ENCODE data around the gene NCOA7.
"Not testable (repeated sequence)": the region's sequence is repeated elsewhere in the genome, so short reads cannot be mapped to it uniquely, and the experiment has no call there.

NCOA7 gene

GRCh38 chr6:125912430-125912829, 121.7 kb downstream of the NCOA7 start:
- not testable (repeated sequence) for DNase-seq (ENCODE audit: extremely low read depth in 1 of 2, low read depth in 1 of 2)

DNA sequence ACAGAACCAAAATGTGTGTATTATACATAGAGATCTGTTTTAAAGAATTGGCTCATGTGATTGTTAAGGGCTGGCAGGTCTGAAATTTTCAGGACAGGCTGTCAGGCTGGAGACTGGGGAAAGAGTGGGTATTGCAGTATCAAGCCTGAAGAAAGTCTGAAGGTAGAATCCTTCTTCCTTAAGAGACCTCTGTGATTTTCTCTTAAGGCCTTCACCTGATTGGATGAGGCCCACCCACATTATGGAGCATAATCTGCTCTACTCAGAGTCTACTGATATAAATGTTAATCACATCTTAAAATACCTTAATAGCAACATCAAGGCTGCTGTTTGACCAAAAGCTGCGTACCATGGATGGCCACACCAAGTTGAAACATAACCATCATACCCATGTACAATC, 122.4 kb downstream of the NCOA7 start:
- no peak for DNase-seq (ENCODE audit: extremely low read depth in 1 of 2, low read depth in 1 of 2)

- no peak for DNase-seq (ENCODE audit: extremely low read depth in 1 of 2, low read depth in 1 of 2)
Measured at GRCh38 chr6:125913864-125914351, 123.1 kb downstream of the NCOA7 start.

GRCh38 chr6:125918230-125918629, 127.5 kb downstream of the NCOA7 start:
- no peak for DNase-seq (ENCODE audit: extremely low read depth in 1 of 2, low read depth in 1 of 2)

DNA sequence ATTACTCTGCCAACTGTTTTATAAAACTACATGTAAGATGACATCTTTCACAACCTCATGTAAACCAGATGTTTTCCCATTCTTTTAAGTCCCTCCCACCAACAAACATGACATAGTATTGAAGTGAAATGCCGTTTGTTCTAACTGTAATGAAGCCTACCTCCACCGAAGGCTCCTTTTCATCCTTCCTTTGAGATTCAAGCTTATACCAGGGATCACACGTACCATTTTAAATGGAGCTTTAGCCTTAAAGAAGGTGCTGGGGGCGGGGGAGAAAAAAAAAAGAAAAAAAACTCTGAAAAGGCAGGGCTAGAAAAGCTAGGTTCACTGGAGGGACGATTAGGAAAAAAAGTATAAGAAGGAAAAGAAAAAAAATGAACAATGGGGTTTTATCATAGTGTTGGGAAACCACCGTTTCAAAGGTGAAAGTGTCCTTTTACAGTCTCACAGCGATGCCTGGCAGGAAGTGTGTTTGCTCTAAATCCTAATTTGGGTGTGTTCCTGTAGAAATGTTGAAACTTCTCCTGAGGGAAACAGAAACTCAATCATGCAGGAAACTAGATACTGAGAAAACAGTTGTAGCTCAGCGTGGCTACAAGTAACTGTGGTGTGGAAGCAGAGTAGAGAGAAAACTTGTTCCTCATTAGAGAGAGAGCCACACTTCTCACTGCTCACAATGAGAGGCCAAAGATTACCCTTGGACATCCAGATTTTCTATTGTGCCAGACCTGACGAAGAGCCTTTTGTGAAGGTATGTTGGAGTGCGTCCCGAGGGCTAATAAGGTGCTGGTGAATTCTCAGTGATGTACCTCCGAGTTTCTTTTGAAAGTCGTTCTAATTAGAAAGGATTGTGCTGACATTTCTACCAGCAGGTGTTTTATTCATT, 128.2 kb downstream of the NCOA7 start:
- DNase-seq (ENCODE audit: extremely low read depth in 1 of 2, low read depth in 1 of 2) = no peak

DNA sequence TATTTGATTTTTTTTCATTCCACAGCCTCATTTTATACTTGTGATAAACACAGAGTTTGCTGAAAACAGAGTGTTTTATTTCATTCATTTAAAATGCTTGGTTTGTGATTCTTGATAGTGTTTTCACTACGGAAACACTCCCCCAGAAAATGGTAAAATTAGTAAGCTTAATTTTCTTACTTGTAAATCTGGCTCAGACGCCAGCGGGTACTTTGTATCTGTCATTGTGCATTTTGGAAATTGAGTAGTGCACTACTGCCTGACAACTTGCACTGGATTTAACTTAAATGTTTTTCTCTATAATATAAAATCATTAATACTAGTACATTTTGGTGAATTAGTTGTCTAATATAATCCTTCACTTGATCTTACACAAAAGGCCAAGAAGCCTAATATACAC, 128.9 kb downstream of the NCOA7 start:
- no peak for DNase-seq (ENCODE audit: extremely low read depth in 1 of 2, low read depth in 1 of 2)

GRCh38 chr6:125922322-125922860, 131.6 kb downstream of the NCOA7 start:
- no peak for DNase-seq (ENCODE audit: extremely low read depth in 1 of 2, low read depth in 1 of 2)

DNA sequence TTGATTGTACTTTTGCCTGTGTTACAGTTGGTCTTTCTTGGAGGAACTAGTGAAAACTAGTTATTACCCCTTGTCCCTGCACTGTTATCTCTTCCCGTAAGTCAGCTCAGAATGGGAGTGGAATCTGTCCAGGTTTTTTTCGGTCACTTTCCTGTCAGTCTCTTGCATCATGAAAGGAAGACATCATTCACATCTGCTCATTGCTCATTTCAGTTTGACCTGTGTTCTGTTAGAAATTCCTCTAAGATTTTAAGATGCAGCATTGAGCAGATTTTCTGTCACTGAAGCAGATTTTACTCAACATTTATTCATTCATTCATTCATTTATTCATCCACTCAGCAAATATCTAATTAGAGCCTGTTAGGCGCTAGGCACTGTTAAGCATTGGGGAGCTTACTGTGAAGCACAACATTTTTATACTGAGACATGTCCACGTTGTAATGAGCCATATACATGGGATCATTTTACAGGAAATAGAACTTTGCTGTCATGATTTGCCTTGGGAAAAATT, 132.7 kb downstream of the NCOA7 start:
- DNase-seq (ENCODE audit: extremely low read depth in 1 of 2, low read depth in 1 of 2) = no peak

- DNase-seq (ENCODE audit: extremely low read depth in 1 of 2, low read depth in 1 of 2) = no peak
Measured at GRCh38 chr6:125924169-125924568, 133.4 kb downstream of the NCOA7 start.

GRCh38 chr6:125924697-125925358, 134.1 kb downstream of the NCOA7 start:
- DNase-seq (ENCODE audit: extremely low read depth in 1 of 2, low read depth in 1 of 2) = no peak

GRCh38 chr6:125926711-125927110, 136.0 kb downstream of the NCOA7 start:
- no peak for DNase-seq (ENCODE audit: extremely low read depth in 1 of 2, low read depth in 1 of 2)

DNA sequence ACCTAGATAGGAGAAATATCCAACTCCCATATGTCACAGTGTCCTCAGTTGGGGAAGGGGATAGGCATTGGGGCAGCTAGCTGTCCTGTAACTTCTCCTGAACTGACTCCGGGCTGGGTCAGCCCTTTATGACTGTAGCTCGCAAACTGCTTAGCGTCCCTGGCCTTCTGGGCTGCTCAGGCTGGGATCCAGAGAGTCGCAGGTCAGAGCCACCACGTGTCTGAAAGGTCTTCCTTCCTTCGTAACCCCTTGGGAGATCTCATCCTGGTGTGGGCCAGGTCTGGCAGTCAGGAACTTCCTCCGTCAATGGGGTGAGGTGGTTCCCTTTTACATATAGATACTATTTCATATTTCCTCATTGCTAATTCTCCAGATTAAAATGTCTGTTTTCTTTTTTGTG, 137.0 kb downstream of the NCOA7 start:
- no peak for DNase-seq (ENCODE audit: extremely low read depth in 1 of 2, low read depth in 1 of 2)

- no peak for DNase-seq (ENCODE audit: extremely low read depth in 1 of 2, low read depth in 1 of 2)
Measured at GRCh38 chr6:125930765-125931418, 140.1 kb downstream of the NCOA7 start.

DNA sequence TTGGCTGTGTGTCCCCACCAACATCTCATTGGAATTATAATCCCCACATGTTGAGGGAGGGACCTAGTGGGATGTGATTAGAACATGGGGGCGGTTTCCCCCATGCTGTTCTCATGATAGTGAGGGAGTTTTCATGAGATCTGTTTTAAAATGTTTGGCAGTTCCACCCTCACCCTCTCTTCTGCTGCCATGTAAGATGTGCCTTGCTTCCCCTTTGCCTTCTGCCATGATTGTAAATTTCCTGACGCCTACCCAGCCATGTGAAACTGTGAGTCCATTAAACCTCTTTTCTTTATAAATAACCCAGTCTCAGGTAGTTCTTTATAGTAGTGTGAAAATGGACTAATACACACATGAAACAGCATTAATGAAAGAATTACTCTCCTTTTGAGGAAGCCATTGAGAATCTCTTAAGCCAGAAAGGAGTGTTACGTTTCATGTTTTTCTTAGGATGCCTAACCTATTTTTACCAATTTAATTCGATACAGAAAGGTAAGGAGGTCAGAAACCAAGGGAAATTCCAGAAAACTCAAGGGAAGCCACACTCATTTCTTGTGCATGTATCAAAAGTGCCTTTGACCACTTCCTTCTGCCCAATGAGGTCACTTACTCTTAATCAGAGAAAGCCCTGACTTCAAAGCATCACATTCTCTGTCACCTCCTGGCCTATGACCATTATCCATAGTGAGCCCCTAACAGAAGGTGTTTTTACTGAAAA, 141.1 kb downstream of the NCOA7 start:
- no peak for DNase-seq (ENCODE audit: extremely low read depth in 1 of 2, low read depth in 1 of 2)

GRCh38 chr6:125932451-125932795, 141.7 kb downstream of the NCOA7 start:
- no peak for DNase-seq (ENCODE audit: extremely low read depth in 1 of 2, low read depth in 1 of 2)

DNA sequence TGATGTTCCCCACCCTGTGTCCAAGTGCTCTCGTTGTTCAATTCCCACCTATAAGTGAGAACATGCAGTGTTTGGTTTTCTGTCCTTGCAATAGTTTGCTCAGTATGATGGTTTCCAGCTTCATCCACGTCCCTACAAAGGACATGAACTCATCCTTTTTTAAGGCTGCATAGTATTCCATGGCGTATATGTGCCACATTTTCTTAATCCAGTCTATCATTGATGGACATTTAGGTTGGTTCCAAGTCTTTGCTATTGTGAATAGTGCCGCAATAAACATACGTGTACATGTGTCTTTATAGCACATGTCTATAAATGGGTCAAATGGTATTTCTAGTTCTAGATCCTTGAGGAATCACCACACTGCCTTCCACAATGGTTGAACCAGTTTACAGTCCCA, 144.8 kb downstream of the NCOA7 start:
- not testable (repeated sequence) for DNase-seq (ENCODE audit: extremely low read depth in 1 of 2, low read depth in 1 of 2)

DNA sequence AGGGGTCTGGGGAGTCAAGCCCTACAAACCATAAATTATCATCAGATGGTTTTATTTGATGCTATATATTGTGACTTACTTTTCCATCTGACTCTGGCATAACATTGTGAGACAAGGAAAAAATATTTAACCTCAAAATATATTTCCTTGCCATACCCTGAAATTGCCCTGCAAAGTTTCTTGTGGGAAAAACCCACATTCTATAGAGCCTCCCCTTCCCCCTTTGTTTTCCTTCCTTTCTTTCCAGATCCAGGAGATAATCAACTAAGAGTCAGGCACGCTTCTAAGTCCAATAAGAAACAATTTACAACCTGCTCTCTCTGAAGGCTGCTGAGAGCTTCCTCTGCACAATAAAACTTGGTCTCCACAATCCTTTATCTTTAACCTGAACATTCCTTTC, 148.3 kb downstream of the NCOA7 start:
- DNase-seq (ENCODE audit: extremely low read depth in 1 of 2, low read depth in 1 of 2) = no peak

DNA sequence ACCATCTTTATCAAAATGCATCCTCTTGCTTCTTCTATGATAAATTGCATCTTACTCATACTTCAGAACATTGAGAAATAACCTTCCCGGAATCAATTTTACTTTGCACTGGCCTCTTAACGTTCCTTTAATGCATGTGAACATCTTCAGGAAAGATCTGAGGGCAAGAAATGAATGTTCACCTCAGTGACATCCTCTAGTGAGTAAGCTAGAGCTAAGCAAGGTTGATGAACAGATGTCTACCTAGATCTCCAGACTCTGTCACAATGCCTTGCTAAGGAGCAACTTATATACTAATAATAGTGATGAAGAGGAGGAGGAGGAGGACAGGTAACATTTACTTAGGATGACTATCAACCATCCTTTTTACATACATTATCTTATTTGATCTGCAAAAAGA, 149.0 kb downstream of the NCOA7 start:
- DNase-seq (ENCODE audit: extremely low read depth in 1 of 2, low read depth in 1 of 2) = no peak

- DNase-seq (ENCODE audit: extremely low read depth in 1 of 2, low read depth in 1 of 2) = no peak
Measured at GRCh38 chr6:125940247-125941041, 149.7 kb downstream of the NCOA7 start.
